ENCODE measurements around the gene MPPED1.

GRCh38 chr22:43500792-43501785, 89.3 kb downstream of the MPPED1 start:
- TF ChIP-seq, protein P1, sequence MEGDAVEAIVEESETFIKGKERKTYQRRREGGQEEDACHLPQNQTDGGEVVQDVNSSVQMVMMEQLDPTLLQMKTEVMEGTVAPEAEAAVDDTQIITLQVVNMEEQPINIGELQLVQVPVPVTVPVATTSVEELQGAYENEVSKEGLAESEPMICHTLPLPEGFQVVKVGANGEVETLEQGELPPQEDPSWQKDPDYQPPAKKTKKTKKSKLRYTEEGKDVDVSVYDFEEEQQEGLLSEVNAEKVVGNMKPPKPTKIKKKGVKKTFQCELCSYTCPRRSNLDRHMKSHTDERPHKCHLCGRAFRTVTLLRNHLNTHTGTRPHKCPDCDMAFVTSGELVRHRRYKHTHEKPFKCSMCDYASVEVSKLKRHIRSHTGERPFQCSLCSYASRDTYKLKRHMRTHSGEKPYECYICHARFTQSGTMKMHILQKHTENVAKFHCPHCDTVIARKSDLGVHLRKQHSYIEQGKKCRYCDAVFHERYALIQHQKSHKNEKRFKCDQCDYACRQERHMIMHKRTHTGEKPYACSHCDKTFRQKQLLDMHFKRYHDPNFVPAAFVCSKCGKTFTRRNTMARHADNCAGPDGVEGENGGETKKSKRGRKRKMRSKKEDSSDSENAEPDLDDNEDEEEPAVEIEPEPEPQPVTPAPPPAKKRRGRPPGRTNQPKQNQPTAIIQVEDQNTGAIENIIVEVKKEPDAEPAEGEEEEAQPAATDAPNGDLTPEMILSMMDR (IDR thresholded peaks at IDR 0.05), result no peak
- TF ChIP-seq POLR2A (IDR thresholded peaks at IDR 0.05) (no peak), EP300 (IDR thresholded peaks at IDR 0.05) (no peak)
